HUES6 (cell line): ENCODE data around the gene C8G.

ENCODE experiments used
- H3K27ac ChIP-seq: 2 replicates; pipeline ENCODE4 v1.7.0; 2013; ENCODE audit warnings: low read depth, mild to moderate bottlenecking, low read length, inconsistent platforms
- H3K27me3 ChIP-seq: 2 replicates; pipeline ENCODE4 v1.6.1; 2013; ENCODE audit warnings: low read length; ENCODE audit not compliant: control insufficient read depth, insufficient read depth
- H3K36me3 ChIP-seq: 2 replicates; pipeline ENCODE4 v1.6.1; 2013; ENCODE audit warnings: low read length; ENCODE audit not compliant: control insufficient read depth, insufficient read depth
- H3K4me1 ChIP-seq: 2 replicates; pipeline ENCODE4 v1.6.1; 2013; ENCODE audit warnings: low read length; ENCODE audit not compliant: control insufficient read depth, insufficient read depth
- H3K4me3 ChIP-seq: 2 replicates; pipeline ENCODE4 v1.5.1; 2013; ENCODE audit warnings: low read depth, low read length
- H3K9ac ChIP-seq: one replicate; pipeline ENCODE4 v1.6.1; 2013; ENCODE audit warnings: mild to moderate bottlenecking, low read length
- H3K9me3 ChIP-seq: 2 replicates; pipeline ENCODE4 v1.6.1; 2013; ENCODE audit warnings: low read depth, low read length; ENCODE audit not compliant: control insufficient read depth, insufficient read depth

The C8G gene

GRCh38 chr9:136982232-136983051 is 37.4 kb downstream of the C8G start, which contains the start of gene LCNL1:
LCNL1 (plus strand) TSS chr9:136982993; CDS start chr9:136983587, 594 bp downstream.
- Histone ChIP-seq H3K4me1 (peaks cover 5% of the 10 kb centered on the region), H3K36me3 (no peaks in the 10 kb centered on the region), H3K27ac (no peak within 1 kb of the TSS), H3K9ac (no peak within 1 kb of the TSS), H3K4me3 (no peak within 1 kb of the TSS), H3K9me3 (no peaks in the 10 kb centered on the region), H3K27me3 (peaks cover 24% of the 10 kb centered on the region)

GRCh38 chr9:136983167-136983566 is 38.1 kb downstream of the C8G start:
- H3K4me3 ChIP-seq, result no peak overlapping the region
- H3K9me3 ChIP-seq, result no peaks in the 10 kb centered on the region
- H3K27ac ChIP-seq, result no peak overlapping the region
- peaks cover 4% of the 10 kb centered on the region for H3K4me1 ChIP-seq
- no peaks in the 10 kb centered on the region for H3K36me3 ChIP-seq
- H3K27me3 ChIP-seq, result peaks cover 22% of the 10 kb centered on the region; the same call in 1 of the 2 replicates
- H3K9ac ChIP-seq, result no peak overlapping the region

- H3K36me3 ChIP-seq, result no peaks in the 10 kb centered on the region
- peaks cover 22% of the 10 kb centered on the region; the same call in 1 of the 2 replicates for H3K27me3 ChIP-seq
- no peak overlapping the region for H3K4me3 ChIP-seq
- no peak overlapping the region for H3K27ac ChIP-seq
- H3K4me1 ChIP-seq, result peaks cover 4% of the 10 kb centered on the region
- no peaks in the 10 kb centered on the region for H3K9me3 ChIP-seq
- H3K9ac ChIP-seq, result no peak overlapping the region
Observed at GRCh38 chr9:136983656-136984314, 38.7 kb downstream of the C8G start.

- H3K36me3 ChIP-seq, result no peaks in the 10 kb centered on the region
- peaks cover 22% of the 10 kb centered on the region; the same call in 1 of the 2 replicates for H3K27me3 ChIP-seq
- H3K27ac ChIP-seq, result no peak overlapping the region
- H3K4me3 ChIP-seq, result peak overlapping the region; percentile 46; the same call in 1 of the 2 replicates
- no peaks in the 10 kb centered on the region for H3K9me3 ChIP-seq
- no peak overlapping the region for H3K9ac ChIP-seq
- H3K4me1 ChIP-seq, result peaks cover 4% of the 10 kb centered on the region
Observed at GRCh38 chr9:136984464-136985026, 39.5 kb downstream of the C8G start.

- H3K4me3 ChIP-seq, result peak overlapping the region; percentile 46
- peaks cover 22% of the 10 kb centered on the region; the same call in 1 of the 2 replicates for H3K27me3 ChIP-seq
- peaks cover under 1% of the 10 kb centered on the region; the same call in 1 of the 2 replicates for H3K9me3 ChIP-seq
Observed at GRCh38 chr9:136985027-136985602, 40.1 kb downstream of the C8G start.

GRCh38 chr9:136985853-136986252 is 40.8 kb downstream of the C8G start:
- H3K4me3 ChIP-seq, result no peak overlapping the region
- peaks cover 22% of the 10 kb centered on the region; the same call in 1 of the 2 replicates for H3K27me3 ChIP-seq
- H3K27ac ChIP-seq, result no peak overlapping the region
- peaks cover 4% of the 10 kb centered on the region for H3K4me1 ChIP-seq
- H3K9me3 ChIP-seq, result peaks cover 8% of the 10 kb centered on the region
- H3K36me3 ChIP-seq, result no peaks in the 10 kb centered on the region
- H3K9ac ChIP-seq, result no peak overlapping the region

More at GRCh38 chr9:136985027-136985602, 40.1 kb downstream of the C8G start:
- Histone ChIP-seq H3K27ac (no peak overlapping the region), H3K4me1 (peaks cover 4% of the 10 kb centered on the region), H3K36me3 (no peaks in the 10 kb centered on the region), H3K9ac (no peak overlapping the region)

- peaks cover 8% of the 10 kb centered on the region for H3K4me1 ChIP-seq
- no peak overlapping the region for H3K27ac ChIP-seq
- H3K36me3 ChIP-seq, result no peaks in the 10 kb centered on the region
- no peak overlapping the region for H3K4me3 ChIP-seq
- no peak overlapping the region for H3K9ac ChIP-seq
- H3K9me3 ChIP-seq, result peaks cover 11% of the 10 kb centered on the region
- peaks cover 19% of the 10 kb centered on the region; the same call in 1 of the 2 replicates for H3K27me3 ChIP-seq
Observed at GRCh38 chr9:136988872-136989271, 43.8 kb downstream of the C8G start.

GRCh38 chr9:136990242-136990911 is 45.3 kb downstream of the C8G start:
- no peak overlapping the region for H3K27ac ChIP-seq
- no peak overlapping the region for H3K9ac ChIP-seq
- H3K4me3 ChIP-seq, result no peak overlapping the region
- H3K27me3 ChIP-seq, result peaks cover 18% of the 10 kb centered on the region
- H3K9me3 ChIP-seq, result peaks cover 11% of the 10 kb centered on the region
- H3K36me3 ChIP-seq, result no peaks in the 10 kb centered on the region
- H3K4me1 ChIP-seq, result peaks cover 4% of the 10 kb centered on the region; the same call in 1 of the 2 replicates

GRCh38 chr9:136991993-136992818 is 47.2 kb downstream of the C8G start, which contains the start of gene PAXX:
PAXX (plus strand) TSS chr9:136992422; CDS start chr9:136992444, 22 bp downstream.
- peak within 1 kb of the TSS; percentile 74 for H3K4me3 ChIP-seq
- no peak within 1 kb of the TSS; the same call in 1 of the 2 replicates for H3K27ac ChIP-seq
- peaks cover 23% of the 10 kb centered on the region for H3K27me3 ChIP-seq
- peaks cover 11% of the 10 kb centered on the region for H3K9me3 ChIP-seq
- H3K9ac ChIP-seq, result peak within 1 kb of the TSS; percentile 56
- H3K36me3 ChIP-seq, result no peaks in the 10 kb centered on the region
- H3K4me1 ChIP-seq, result peaks cover 17% of the 10 kb centered on the region
